Adipose tissue (tissue), 3 donors: Measurements from ENCODE around the gene PFKFB4. TPM values are rescaled to one million over a fixed set of nuclear protein-coding genes. Genes with fewer than 3 reads are reported as not detected.

Source experiments
- H3K27ac ChIP-seq: one replicate; pipeline ENCODE4 v1.5.1; 2013; ENCODE audit warnings: low read depth, low read length
- WGBS, 3 donors: extraction: QIAGEN DNeasy Blood & Tissue Kit; methylation state at CpG; one replicate each; pipeline ENCODE4 v1.1.7; 2013; 5-methylcytosine and 5-hydroxymethylcytosine counted together
- polyA plus RNA-seq, 3 donors: library from polyadenylated mRNA; stranded (reverse); fragments of 200-250 nt; gene quantifications; one replicate each; pipeline ENCODE4 v1.2.3, GENCODE V29; 2013
- donor health status: healthy with polysubstance abuse.
- donor health status: Bipolar disorder and iron deficiency.
- donor health status: healthy.

PFKFB4 gene
- 1 to 10 TPM; 1.7 to 6.5 (median 5.2) TPM for polyA plus RNA-seq

DNA sequence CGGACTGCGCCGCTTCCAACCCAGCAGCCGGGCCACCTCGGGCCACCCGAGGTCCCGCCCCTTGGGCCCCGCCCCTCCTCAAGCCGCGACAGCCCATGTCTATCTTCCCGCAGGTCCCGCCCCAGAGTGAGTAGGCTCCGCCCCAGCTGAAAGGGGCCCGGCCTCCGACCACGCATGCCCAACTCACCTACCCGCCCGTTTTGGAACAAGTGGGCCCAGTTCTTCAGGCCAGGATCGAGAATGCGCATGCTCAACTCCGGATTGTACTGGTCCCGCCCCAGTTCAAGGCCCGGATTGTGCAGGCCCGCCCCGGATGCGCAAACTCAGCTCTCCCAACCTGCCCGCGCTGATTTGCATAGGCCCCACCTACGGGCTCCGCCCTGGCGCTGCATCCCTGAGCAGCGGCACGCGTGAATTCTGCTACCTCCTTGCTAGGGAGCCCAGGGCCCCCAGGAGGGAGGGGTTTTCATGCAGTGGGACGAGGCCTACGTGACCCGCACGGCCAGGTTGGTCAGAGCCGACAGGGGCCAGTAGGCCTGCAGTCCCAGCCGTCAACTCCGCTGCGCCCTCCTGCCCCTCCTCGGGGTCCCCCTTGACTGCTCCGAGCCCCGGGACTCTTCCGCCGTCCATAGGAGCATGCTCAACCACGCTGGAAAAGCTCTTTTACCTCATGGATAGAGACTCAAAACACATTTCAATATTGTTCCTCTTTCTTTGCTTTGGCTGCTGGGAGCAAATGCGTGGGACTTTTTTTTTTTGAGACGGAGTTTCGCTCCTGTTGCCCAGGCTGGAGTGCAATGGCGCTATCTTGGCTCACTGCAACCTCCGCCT is at the start of gene PFKFB4:
Gene PFKFB4, minus strand, starts transcription at position 8 of the 831 bp plus-strand sequence. CDS start 26 bp downstream, outside the sequence.
- H3K27ac ChIP-seq: no peak within 1 kb of the TSS
- 0 to 1% (median 0%) methylated on average over 53 of the region's 53 CpGs for WGBS, 3 donors

DNA sequence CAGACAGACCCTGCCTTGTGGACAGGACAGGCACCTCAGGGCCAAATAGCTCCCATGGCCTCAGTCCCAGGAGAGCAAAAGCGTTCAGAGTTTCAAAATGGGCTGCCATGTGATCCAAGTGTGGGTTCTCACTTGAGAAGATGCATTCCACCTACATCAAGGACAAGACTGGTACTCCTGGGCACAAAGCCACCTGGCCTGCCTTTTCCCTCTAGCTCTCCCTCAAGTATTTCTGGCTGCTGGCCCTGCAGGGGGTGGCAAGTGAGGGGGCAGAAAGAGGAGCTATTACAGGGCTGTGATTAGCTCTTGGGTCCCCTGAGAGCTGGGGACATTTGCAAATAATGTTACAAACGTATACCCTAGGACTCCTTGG is 45.0 kb upstream of the PFKFB4 start:
- 63 to 79% (median 72%) methylated on average over 2 of the region's 2 CpGs for WGBS, 3 donors
- H3K27ac ChIP-seq: no peak overlapping the region

- H3K27ac ChIP-seq: no peak overlapping the region
- WGBS, 3 donors: 93 to 96% (median 94%) methylated on average over 19 of the region's 19 CpGs
Observed at GRCh38 chr3:48600711-48601621, 44.4 kb upstream of the PFKFB4 start.

GRCh38 chr3:48599509-48600285 is 43.1 kb upstream of the PFKFB4 start:
- 95 to 98% (median 96%) methylated on average over 12 of the region's 12 CpGs for WGBS, 3 donors
- H3K27ac ChIP-seq: no peak overlapping the region

- no peak overlapping the region for H3K27ac ChIP-seq
- 73 to 79% (median 79%) methylated on average over 11 of the region's 11 CpGs for WGBS, 3 donors
Observed at GRCh38 chr3:48599077-48599501, 42.5 kb upstream of the PFKFB4 start.

- H3K27ac ChIP-seq: no peak overlapping the region
- 46 to 83% (median 71%) methylated on average over 5 of the region's 5 CpGs for WGBS, 3 donors
Observed at GRCh38 chr3:48598323-48599076, 41.9 kb upstream of the PFKFB4 start.

DNA sequence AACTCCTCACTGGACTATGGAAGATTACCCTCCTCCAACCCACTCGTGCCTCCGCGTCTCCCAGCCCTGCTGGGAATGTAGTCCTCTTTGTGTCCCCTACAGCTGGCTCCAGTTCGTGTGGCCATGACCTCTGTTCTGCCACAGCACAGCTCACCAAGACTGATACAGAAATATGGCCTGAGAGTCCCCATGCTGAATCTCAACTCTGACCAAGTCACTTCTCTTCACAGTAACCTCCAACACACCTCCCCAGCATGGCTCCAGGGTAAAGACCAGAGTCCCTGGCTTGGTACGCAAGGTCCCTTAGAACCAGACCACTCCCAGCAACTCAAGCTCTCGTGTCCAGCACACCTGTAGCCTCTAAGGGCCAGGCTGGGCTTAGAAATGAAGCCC is 40.8 kb upstream of the PFKFB4 start:
- no peak overlapping the region for H3K27ac ChIP-seq
- 71 to 84% (median 79%) methylated on average over 6 of the region's 6 CpGs for WGBS, 3 donors

DNA sequence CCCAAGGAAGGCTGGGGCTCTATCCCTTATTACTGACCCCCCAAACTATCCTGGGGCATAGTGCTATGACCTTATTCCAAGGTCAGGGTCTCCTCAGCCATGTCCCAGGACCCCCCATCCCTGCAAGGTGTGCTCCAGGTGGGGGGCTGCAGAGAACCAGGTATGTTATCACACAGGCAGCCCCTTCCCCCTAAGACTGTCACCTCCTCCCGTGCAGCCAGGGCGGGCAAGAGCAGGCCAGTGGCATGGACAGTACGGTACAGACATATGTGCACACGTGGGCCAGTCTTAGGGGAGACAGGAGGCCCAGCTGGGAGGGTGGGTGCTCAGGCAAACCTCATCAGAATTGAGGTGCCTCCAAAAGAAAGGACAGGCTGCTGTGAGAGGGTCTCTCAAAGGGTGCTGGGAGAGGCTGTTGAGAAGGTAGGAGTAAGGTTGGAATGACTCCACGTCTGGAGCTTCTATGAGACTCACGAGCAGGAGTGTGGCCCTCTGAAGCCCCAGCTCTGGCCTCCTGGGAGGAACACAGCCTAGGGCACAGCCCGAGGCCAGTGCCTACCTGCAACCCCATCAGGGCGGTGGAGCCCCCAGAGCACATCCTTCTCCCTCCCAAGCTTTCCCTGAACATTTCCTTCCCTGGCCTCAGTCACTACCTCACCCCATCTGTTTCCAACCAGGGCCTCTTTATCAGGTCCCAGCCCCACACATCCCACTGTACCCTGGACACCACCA is 40.2 kb upstream of the PFKFB4 start:
- 68 to 78% (median 74%) methylated on average over 8 of the region's 8 CpGs for WGBS, 3 donors

DNA sequence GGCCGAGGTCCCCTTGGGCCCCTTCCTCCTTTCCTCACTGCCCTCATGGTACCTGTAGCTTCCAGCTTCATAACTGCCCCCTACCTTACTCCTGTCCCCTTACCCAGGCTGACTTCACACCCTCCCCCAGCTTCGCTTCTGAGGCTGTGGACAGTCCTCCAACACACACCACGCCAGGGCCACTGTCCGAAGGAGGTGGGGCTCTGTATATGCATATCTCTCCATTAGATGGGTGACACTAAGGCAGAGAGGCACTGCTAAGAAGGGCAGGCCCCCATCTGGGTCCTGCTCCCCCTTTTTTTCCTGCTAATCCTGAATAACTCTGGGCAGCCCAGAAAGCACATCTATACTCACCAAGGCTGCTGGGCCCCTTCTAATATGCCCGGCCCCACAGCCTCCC is 39.6 kb upstream of the PFKFB4 start:
- WGBS, 3 donors: 56 to 82% (median 79%) methylated on average over 5 of the region's 5 CpGs
- no peak overlapping the region for H3K27ac ChIP-seq

More for the DNA sequence above, 40.2 kb upstream of the PFKFB4 start:
- H3K27ac ChIP-seq: no peak overlapping the region

- 35 to 39% (median 36%) methylated on average over 10 of the region's 10 CpGs for WGBS, 3 donors
- no peak overlapping the region for H3K27ac ChIP-seq
Observed at GRCh38 chr3:48595526-48596121, 39.0 kb upstream of the PFKFB4 start.

- H3K27ac ChIP-seq: no peak within 1 kb of the TSS
- 4 to 9% (median 7%) methylated on average over 28 to 35 of the region's 35 CpGs for WGBS, 3 donors
Observed at GRCh38 chr3:48595075-48595525, 38.5 kb upstream of the PFKFB4 start, which contains the start of gene COL7A1. Gene COL7A1 (minus strand): TSS chr3:48595329. CDS start chr3:48595159, 170 bp downstream.

DNA sequence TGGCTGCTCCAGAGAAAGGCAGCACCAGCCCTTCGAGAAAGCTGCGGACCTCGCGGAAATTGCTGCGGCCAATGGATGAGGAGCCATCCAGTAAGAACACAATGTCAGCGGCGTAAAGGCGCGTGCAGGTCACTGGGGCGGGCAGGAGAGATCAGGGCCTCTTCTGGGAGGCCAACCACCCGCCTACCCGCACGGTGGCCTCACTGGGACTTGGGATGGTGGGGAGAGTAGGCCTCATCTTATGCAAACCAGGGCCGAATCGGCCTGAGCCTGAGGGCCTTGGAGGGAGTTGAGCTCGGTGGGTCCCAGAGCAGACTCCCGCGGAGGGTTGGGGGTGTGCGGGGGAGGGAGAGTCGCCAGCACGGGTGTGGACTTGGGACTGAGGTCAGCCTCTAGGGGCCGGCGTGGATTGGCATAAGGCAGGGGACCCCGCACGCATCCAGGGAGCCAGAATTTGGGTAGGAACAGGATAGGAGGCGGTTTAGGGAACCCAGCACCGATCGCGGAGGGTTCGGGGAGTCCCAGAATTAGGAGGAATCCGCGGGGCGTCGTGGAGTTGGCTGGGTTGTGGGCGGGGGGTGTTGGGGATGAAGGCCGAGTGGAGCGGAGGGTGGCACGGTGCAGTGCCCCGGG is 37.9 kb upstream of the PFKFB4 start:
- 31 to 38% (median 33%) methylated on average over 32 to 39 of the region's 39 CpGs for WGBS, 3 donors
- no peak overlapping the region for H3K27ac ChIP-seq

- WGBS, 3 donors: 87 to 94% (median 93%) methylated on average over 9 of the region's 9 CpGs
- H3K27ac ChIP-seq: no peak overlapping the region
Observed at GRCh38 chr3:48593337-48593736, 36.7 kb upstream of the PFKFB4 start.

- WGBS, 3 donors: 86 to 93% (median 91%) methylated on average over 21 of the region's 21 CpGs
- H3K27ac ChIP-seq: no peak overlapping the region
Observed at GRCh38 chr3:48592519-48593087, 36.0 kb upstream of the PFKFB4 start.

DNA sequence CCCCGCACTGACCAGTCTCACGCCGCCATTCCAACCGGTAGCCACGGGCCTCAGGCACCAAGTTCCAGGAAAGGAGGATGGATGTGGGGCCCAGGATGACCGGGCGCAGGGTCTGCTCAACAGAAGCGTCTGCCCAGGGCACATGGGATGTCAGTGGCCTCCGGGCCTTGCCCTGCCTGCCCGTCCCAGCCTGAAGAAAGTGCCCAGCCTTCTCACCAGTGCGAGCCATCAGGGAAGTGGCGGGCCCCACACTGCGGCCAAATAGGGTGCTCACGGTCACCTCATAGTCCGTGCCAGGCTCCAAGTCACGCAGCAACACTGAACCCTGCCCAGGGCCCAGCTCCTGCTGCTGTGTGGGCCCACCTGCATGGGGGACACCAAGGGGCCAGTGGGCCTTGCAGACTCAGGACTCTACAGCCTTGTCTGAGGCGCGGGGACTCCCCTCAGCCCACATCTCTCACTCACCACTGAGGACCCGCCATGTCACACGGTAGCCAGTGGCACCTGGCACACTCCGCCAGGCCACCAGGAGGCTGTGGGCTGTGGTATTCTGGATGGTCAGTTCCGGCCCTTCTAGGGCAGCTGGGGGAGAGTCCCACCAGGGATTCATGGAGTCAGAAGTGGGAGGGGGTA is 35.4 kb upstream of the PFKFB4 start:
- H3K27ac ChIP-seq: no peak overlapping the region
- 85 to 93% (median 89%) methylated on average over 22 of the region's 22 CpGs for WGBS, 3 donors
